HG03521 (cell line): ENCODE results near the gene FGA.
"Not testable (repeated sequence)": the region's sequence is repeated elsewhere in the genome, so short reads cannot be mapped to it uniquely, and the experiment has no call there.

ENCODE experiments used
- ATAC-seq: cut with Tn5 transposase; IDR thresholded peaks from one replicate; pipeline ENCODE4 v1.9.1; 2021; ENCODE audit warnings: mild to moderate bottlenecking, moderate library complexity; ENCODE audit not compliant: unreplicated experiment

FGA gene

DNA sequence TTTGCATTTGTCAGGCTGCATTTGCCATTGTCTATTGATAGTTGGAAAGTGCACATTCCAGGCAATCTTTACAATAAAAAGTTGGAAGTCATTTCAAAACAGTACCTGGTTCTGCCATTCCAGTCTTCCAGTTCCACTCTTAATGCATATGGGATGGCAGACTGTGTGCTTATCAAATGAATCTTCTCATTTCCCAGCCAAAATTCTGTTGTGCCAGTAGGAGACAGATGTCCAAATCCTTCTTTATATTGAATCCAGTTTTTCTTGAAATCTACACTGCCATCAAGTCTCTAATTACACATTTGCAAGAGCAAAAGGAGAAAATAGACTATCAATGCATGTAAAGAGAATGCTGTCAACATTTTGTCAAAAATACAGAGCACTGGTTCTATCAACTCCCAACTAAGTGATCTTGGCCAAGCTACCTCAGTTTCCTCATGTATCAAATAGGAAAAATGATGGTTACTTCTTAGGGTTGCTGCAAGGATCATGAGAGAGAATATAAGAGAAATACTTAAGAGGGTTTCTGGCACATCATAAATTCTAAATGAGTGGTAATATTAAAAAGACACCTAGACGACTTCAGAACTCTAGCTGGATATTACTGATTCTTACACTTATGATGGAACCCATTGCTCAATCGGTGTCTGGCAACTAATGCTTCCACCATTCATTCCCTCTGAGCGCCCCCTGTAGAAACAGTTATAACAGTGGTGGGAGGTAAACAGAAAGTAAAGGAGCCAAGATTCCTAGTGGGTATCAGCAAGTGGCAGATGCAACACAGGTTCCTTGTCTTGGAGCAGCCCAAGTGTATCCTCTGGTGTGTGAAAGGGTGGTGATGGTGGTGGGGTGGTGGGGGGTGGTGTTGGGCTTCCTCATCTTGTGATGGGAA, 18.1 kb upstream of the FGA start:
- no peak for ATAC-seq

DNA sequence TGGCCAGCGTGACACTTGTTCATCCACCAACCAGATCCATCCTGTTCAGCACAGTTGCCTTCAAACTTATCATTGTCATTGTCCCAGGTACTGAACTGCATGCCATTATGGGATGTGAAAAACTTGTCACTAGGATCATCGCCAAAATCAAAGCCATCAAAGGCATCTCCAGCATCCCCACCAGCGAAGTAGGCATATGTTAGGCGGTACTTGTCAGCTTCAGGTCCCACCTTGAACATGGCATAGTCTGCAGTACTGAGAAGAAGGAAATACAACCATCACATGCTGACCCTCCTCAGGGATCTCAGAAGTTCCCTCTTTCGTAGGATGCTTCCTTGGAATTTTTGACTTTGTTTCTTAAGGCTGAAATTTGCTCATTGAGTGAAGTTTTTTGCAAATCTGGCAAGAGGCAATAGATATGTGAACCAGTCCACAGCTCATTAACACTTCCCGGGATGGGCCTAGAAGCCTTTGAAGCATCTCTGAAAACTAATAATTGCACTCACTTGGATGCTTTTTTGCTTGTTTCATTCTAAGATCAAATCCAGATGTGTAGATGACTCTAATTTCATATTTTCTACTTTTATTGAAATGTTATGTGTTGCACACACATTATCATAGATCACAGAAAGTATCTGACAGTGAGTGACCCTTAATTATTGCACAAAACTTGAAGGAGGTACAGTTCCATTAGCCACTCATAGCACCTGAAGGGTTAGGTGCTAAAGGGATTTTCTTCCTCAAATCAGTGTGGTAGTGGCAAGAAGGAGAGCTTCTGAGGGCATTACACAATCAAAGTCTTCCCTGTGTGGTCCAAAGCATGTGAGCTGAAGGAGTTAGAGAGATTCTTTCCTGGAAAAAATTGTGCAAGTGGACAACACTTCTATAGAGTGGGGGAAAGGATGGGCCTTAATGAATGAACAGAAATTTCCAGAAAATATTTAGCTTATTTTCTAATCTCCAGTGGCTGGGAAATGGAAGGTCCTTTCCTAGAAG, 16.5 kb upstream of the FGA start:
- no peak for ATAC-seq

DNA sequence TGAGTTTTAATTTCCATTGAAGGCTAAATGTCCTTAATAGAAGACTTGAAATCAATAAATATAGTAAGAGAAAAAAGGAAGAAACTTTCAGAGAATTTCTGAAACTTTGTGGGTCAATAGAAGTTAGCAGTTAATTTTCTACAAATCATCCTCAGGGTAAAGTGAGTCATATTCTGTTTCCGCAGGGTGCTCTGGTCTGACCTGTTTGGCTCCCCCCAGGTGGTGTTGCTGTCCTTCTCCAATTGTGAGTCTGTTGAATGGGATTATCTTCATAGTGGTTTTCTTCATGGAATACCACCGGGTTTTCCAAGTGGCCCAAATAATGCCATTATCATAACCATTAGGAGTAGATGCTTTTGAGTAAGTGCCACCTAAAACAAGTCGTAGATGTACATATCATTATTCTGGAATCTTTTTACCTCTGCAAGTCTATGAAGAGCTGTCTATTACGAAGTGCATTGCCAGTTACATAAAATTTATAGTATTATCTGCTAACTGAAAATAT, 14.2 kb upstream of the FGA start:
- no peak for ATAC-seq

DNA sequence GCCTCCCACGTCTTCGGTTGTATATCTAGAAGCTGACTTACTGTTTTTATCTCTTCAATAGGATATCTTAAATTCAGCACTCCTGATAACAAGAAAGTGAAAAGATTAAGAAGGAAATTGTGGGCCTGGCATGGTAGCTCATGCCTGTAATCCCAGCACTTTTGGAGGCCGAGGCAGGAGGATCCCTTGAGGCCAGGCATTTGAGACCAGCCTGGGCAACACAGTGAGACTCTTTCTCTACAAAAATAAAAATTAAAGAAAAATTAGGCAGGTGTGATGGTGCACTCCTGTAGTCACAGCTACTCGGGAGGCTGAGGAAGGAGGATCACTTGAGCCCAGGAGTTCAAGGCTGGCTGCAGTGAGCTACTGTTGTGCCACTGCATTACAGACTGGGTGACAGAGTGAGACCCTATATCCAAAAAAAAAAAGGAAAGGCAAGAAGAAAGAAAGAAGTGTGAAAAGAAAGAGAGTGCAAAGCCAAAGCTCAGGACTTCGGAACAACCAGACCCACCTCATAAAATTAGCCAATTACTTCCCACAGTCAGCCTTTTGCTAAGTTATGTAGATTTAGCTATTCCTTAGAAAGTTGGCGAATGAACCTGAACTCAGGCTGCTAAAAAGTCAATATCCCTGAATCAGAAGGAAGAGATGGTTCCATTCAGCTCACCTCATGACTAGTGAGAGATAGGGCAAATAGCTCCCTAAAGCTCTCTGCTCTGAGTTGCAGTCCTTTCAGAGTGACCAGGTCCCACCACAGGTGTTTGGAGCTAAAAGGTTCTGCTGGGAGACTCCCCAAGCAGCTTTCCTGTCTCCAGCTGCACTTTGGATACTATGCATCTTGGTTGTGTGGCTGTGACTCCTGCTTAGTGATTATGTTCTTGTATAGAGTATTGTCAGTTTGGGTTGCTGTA, 12.7 kb upstream of the FGA start:
- no peak for ATAC-seq

DNA sequence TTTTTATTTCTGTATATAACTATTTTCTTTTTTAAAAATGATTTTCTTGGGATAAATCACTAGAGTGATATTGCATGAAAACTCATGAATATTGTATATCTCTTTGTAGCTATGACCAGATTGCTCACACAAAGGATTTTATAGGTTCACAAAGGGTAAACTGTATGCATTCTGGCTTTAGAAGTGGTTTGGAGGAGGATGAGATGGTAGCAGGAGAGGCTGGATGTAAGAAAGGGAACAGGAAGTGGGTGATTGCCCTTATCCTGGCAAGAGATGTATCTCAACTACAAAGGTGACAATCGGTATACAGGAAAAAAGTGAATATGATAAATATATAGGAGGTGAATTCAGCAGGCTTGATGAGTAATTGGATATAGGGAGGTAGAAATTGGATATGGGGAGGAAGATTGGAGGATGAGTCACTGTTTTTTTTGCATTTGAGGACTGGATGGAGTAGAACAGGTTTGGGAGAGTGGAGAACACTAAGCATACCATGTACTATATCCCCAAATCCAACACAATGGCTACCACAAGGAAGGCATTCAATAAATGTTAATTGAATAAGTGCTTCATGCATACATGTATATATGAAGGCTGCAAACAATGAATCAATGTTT, 12.0 kb upstream of the FGA start:
- ATAC-seq, result no peak

DNA sequence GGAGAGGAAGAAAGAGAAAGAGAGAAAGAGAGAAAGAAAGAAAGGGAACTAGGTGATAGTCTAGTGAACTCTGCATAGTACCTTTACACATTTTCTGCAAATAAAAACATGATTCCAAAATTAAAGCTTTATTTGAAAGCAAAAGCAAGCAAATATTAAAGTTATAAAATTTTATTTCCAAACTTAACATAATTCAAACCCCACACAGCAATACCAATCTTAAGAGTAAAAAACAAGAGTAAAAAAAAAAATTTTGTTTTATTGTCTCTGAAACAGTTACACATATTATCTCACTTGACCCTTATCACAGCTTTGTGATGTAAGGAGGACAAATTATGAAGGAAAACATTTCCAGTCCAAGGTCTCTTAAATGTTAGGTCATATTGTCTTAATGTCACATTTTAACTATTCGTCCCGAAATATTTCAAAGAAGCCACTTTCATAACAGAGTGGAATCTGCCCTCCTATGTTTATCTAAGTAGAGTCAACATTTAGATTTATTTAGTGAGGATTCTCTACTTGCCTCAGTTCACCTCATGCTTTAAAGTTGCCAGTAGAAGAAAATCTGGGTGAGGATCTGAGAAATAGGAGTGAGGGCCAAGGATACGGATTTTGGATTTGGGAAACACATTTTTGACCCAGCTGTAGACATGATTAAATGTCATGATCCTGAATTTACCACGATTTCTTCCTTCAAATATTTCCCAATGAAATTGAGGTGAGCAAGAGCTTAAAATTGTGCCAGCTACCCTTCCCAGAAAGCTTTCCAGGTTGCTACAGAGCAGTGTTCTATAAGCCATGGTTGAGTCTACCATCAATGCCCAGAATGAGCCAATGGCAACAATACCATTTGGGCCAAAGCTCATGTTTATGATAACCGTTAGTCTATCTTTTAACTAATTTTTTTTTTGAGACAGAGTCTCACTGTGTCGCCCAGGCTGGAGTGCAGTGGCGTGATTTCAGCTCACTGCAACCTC, 7.5 kb upstream of the FGA start:
- ATAC-seq, result no peak

DNA sequence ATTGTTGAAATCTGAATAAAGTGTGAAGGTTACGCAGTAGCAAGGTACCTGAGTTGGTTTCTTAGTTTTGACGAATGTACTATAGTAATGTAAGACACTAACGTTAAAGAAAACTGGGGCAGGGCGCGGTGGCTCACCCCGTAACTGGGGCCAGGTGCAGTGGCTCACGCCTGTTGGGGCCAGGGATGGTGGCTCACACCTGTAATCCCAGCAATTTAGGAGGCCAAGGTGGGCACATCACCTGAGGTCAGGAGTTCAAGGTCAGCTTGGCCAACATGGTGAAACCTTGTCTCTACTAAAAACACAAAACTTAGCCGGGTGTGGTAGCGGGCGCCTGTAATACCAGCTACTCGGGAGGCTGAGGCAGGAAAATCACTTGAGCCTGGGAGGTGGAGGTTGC, 6.7 kb upstream of the FGA start:
- ATAC-seq, result not testable (repeated sequence)

DNA sequence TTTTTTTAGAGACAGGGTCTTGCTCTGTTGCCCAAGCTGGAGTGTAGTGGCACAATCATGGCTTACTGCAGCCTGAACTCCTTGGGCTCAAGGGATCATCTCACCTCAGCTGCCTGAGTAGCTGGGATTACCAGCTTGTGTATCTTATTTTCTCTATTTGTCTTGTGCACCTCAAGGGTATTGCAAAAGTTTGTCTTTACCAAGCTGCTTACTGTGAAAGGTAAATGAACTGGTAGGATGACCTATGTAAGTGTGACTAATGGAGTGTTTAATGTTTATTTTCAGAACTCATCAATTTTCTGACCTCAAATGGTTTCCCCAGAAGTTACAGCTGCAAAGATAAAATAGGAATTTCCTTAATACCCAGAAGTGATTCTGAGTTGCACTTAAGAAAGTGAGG, 5.3 kb upstream of the FGA start:
- ATAC-seq, result no peak

DNA sequence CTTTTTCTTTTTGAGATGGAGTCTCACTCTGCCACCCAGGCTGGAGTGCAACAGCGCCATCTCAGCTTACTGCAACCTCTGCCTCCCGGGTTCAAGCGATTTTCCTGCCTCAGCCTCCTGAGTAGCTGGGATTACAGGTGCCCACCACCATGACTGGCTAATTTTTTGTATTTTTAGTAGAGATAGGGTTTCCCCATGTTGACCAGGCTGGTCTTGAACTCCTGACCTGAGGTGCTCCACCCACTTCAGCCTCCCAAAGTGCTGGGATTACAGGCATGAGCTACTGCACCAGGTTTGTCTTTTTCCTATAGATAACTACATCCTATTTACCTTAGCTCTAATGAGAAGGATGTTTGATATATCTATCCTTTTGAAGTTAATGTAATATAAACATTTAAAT, 3.8 kb upstream of the FGA start:
- not testable (repeated sequence) for ATAC-seq

DNA sequence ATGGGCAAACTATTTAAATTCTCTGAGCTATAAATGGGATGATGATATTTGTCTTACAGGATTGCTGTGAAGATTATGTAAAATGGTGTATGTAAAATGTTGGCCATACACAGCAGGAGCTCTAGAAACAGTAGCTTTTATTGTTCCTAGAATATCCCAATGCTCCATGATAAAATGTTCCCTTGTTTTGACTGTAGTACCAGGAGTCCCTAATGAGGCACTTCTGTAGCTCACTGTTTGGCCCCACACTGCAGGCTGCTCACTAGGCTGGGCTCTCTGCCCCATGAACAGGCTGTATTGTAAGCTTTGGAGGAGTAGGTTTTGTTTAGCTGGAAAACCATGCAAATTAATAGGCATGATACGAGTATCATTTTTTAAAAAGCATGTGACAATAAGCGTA, 3.3 kb upstream of the FGA start:
- no peak for ATAC-seq

DNA sequence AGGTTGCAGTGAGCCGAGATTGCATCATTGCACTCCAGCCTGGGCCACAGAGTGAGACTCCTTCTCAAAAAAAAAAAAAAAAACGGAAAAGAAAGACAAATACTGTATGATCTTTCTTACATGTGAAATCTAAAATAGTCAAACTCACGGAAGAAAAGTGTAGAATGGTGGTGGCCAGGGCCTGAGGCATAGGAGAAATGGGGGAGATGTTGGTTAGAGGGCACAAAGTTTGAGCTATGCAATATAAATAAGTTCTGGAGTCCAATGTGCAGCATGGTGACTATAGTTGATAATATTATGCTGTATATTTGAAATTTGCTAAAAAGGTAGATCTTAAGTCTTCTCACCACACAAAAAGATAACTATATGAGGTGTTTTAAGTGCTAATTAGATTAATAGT, 1.3 kb upstream of the FGA start:
- ATAC-seq, result no peak

DNA sequence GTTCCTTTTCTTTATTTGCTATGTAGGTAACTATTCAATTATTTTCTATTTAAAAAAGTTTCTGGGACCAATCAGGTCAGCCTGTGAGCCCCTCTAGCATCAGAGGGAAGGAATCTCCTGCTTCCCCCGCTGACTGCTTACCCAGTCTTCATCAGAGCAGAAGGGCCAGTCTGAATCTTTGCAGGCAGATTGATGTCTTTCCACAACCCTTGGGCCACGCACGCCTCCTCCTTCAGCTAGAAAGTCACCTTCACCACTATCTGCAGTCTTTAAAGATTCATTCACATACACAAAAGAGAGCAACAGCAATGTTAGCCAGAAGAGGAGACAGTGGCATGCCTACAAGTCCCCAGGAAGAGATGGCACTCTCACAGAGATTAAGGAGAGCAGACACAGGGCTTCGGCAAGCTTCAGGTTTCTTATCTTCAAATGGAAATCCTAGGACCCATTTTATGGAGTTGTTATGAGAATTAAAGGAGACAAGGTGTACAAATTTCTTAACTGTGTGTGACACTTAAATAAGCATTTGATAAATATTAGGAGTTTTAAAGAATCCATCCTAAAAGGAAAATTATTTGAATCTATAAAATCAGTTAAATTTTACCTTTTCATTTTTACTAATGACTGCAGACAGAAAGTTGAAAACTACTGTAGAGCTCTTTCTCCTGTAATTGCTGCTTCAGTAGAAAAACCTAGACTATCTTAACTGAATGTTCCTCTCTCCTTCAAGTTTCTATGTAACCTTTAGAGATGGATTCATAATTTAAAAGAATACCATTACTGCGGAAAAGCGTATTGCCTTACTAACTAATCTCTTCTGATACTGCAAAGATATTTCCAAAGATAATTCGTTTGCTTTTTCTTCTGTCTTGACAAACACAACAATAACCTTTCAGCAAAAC, 995 bp downstream of the FGA start:
- ATAC-seq, result no peak

DNA sequence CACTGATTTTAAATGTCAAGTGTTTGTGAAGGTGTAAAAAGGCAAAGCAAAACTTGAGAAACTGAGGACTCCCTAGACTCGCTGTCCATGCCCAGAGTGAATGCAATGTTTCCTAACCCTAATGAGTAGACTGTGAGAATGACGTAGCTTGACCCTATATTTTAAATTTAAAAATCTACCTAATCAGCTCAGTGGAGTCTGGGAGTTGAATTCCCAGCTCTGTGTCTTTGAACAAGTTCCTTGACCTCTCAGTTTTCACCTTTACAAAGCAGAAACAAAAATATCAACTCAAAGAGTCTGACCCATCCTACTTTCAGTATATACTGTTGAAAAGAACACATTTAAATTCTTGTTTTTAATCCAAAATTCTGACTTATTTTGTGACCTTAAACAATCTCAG, 2.3 kb downstream of the FGA start:
- ATAC-seq, result no peak

DNA sequence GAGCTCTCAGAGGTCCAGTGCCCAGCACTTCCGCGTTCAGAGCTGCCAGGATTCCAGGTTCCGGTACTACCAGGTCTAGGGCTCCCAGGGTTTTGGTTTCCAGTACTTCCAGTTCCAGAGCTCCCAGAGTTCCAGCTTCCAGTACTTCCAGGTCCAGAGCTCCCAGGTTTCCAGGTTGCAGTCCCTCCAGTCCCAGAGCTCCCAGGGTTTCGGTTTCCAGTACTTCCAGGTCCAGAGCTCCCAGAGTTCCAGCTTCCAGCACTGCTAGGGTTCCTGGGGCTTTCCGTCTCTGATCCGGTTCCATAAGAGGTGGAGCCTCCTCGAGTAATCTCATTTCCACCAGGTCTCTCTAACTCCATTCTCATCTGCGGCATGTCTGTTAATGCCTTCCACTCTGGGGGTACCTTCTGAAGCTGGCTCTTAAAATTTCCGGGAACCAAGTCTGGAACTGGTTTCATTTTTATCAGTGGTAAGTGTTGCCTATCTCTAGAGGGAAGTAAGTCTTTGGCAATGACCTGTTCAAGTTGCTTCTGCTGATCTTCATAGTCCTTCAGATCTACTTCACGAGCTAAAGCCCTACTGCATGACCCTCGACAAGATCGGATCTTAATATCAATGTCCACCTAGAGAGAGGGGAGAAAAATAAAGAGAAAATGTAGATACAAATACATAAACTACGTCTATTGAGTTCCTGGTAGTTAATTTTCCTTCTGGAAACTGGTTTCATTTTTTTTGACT, 4.1 kb downstream of the FGA start:
- ATAC-seq, result no peak

DNA sequence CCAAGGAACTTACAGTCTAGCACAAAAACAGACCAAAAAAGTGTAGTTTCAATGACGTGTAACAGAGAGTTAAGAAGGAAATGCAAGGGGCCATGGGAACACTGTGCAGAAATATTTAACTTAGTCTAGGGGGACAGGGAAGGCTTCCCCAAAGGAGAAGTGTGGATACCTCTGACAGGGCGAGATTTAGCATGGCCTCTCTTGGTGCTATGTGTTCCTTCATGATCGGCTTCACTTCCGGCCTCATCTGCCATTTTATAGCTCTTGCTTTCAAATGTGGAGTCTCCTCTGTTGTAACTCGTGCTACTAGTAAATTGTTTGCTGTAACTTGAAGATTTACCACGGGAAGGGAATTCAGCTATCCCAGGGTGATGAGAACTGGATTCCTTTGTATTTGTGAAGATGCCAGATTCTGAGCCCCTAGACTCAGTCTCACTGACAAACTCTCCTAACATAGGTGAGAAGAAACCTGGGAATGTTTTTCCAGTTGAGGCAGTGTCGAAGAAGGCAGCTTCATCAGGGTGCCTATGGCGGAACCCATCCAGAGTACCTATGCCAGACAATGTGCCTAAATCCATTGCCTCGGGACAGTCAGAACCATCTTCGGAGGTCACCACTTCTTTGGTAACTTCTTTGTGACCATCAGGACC, 5.0 kb downstream of the FGA start:
- no peak for ATAC-seq

DNA sequence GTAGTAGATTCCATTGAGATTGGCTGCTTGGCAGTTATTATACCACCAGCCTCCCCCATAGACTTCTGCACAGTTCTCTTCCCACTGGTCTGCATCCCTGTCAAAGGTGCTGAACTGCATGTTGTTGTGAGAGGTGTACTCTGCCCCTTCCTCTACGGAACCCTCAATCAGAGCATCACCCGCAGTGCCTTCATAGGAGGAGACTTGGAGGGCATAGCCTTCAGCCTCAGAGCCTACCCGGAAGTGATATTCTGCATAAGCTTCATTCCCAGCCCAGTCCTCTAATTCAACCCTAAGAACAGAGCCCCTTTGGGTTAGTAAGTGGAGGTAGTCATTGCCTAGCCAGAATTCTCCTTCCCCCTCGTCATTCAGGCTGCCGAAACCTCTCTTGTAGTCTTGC, 6.3 kb downstream of the FGA start:
- ATAC-seq, result no peak

DNA sequence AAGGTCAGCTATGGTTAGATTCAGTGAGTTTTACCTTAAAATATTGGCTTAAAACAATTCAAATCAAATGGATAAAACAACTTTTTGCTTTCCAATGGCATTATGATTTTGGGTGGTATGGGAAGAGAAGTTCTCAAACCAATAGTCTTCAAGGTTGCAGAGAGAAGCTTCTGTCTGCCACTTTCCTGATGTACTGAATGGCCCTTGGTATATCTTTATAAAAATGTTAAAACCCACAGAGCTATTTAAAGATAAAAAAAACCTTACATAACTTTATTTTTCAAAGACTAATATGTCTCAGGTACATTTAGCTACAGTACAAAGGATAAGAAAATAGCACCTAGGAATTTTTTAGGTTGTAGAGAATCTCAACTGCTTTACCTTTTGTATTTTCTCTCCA, 6.9 kb downstream of the FGA start:
- no peak for ATAC-seq
